ENCODE measurements around the gene FIGNL1. TPM values are rescaled to one million over a fixed set of nuclear protein-coding genes. Genes with fewer than 3 reads are reported as not detected.

The FIGNL1 gene
- total and polyA plus RNA-seq, 2 donors from 2014 or later: 2.4 to 5.8 TPM

GRCh38 chr7:50436133-50436806 lies 13.9 kb downstream of the FIGNL1 start:
- Histone ChIP-seq H3K27ac (ENCODE audit: low read depth in 2 of 2, low read length in 2 of 2) (no peak overlapping the region), H3K4me1 (ENCODE audit: control insufficient read depth in 2 of 3, insufficient read depth in 2 of 3, low read depth in 1 of 3, low read length in 3 of 3) (no peaks in the 10 kb centered on the region), H3K9me3 (ENCODE audit: control insufficient read depth in 2 of 3, insufficient read depth in 1 of 3, low read length in 3 of 3) (no peaks in the 10 kb centered on the region), H3K36me3 (ENCODE audit: control insufficient read depth in 2 of 3, insufficient read depth in 3 of 3, low read length in 3 of 3) (no peaks in the 10 kb centered on the region), H3K9ac (ENCODE audit: low read length in 3 of 3) (no peak overlapping the region), H3K27me3 (ENCODE audit: control insufficient read depth, insufficient read depth, low read length) (no peaks in the 10 kb centered on the region), H3K4me3 (ENCODE audit: low read length in 3 of 3) (no peak overlapping the region)
- no peak for DNase-seq
- TF ChIP-seq CTCF (IDR thresholded peaks at IDR 0.05; ENCODE audit: borderline replicate concordance, extremely low read depth, insufficient read depth): no peak
- no peak for FAIRE-seq
- intact Hi-C loops (cut with DNase I): no loop called here

GRCh38 chr7:50431722-50432305 lies 18.3 kb downstream of the FIGNL1 start:
- Histone ChIP-seq H3K4me1 (ENCODE audit: control insufficient read depth in 2 of 3, insufficient read depth in 2 of 3, low read depth in 1 of 3, low read length in 3 of 3) (no peaks in the 10 kb centered on the region), H3K27ac (ENCODE audit: low read depth in 2 of 2, low read length in 2 of 2) (no peak overlapping the region), H3K9ac (ENCODE audit: low read length in 3 of 3) (no peak overlapping the region), H3K36me3 (ENCODE audit: control insufficient read depth in 2 of 3, insufficient read depth in 3 of 3, low read length in 3 of 3) (no peaks in the 10 kb centered on the region), H3K4me3 (ENCODE audit: low read length in 3 of 3) (no peak overlapping the region), H3K9me3 (ENCODE audit: control insufficient read depth in 2 of 3, insufficient read depth in 1 of 3, low read length in 3 of 3) (no peaks in the 10 kb centered on the region), H3K27me3 (ENCODE audit: control insufficient read depth, insufficient read depth, low read length) (no peaks in the 10 kb centered on the region)
- no peak for DNase-seq
- no peak for FAIRE-seq
- intact Hi-C loops (cut with DNase I): no loop called here
- no peak for TF ChIP-seq CTCF (IDR thresholded peaks at IDR 0.05; ENCODE audit: borderline replicate concordance, extremely low read depth, insufficient read depth)

- H3K9me3 ChIP-seq (ENCODE audit: control insufficient read depth in 2 of 3, insufficient read depth in 1 of 3, low read length in 3 of 3): no peaks in the 10 kb centered on the region
- no peak overlapping the region for H3K4me3 ChIP-seq (ENCODE audit: low read length in 3 of 3)
- H3K27ac ChIP-seq (ENCODE audit: low read depth in 2 of 2, low read length in 2 of 2): no peak overlapping the region
- no peaks in the 10 kb centered on the region for H3K36me3 ChIP-seq (ENCODE audit: control insufficient read depth in 2 of 3, insufficient read depth in 3 of 3, low read length in 3 of 3)
- no peak for TF ChIP-seq CTCF (IDR thresholded peaks at IDR 0.05; ENCODE audit: borderline replicate concordance, extremely low read depth, insufficient read depth)
- H3K9ac ChIP-seq (ENCODE audit: low read length in 3 of 3): no peak overlapping the region
- FAIRE-seq (no peak), DNase-seq (no peak)
- no peaks in the 10 kb centered on the region for H3K27me3 ChIP-seq (ENCODE audit: control insufficient read depth, insufficient read depth, low read length)
- no peaks in the 10 kb centered on the region for H3K4me1 ChIP-seq (ENCODE audit: control insufficient read depth in 2 of 3, insufficient read depth in 2 of 3, low read depth in 1 of 3, low read length in 3 of 3)
- intact Hi-C loops (cut with DNase I): no loop called here
Measured at GRCh38 chr7:50431316-50431715, 18.8 kb downstream of the FIGNL1 start.

Data from kidney (tissue), 14 donors.